ENCODE results near the gene NAT10. TPM values are rescaled to one million over a fixed set of nuclear protein-coding genes. Genes with fewer than 3 reads are reported as not detected.
A peak's percentile ranks its signal among the peaks of the same experiment; 100 is the strongest.

NAT10 gene
- total RNA-seq, 2 experiments from 2014 or later = 129 to 137 TPM

GRCh38 chr11:34072041-34072440 lies 33.4 kb upstream of the NAT10 start:
- no peaks in the 10 kb centered on the region for H3K27me3 Mint-ChIP-seq
- peaks cover 36% of the 10 kb centered on the region for H3K36me3 Mint-ChIP-seq (ENCODE audit: low read depth)
- POLR2A ChIA-PET = interaction anchor here (0.7 to 2.9 kb wide), 3 partner anchors 10 to 18 kb away, joined by 3 to 17 read pairs (median 6); no protein-coding TSS in a partner anchor
- no peaks in the 10 kb centered on the region for H3K9me3 Mint-ChIP-seq
- no peak for TF ChIP-seq CTCF (IDR thresholded peaks at IDR 0.05)
- DNase-seq (no peak), ATAC-seq (no peak)
- H3K27ac Mint-ChIP-seq = no peak overlapping the region
- no peak overlapping the region for H3K4me3 Mint-ChIP-seq
- intact Hi-C loops (cut with micrococcal nuclease) = no loop called here
- H3K4me1 Mint-ChIP-seq (ENCODE audit: low read depth) = peaks cover 56% of the 10 kb centered on the region
- CTCF ChIA-PET = interaction anchor here (0.6 to 1.9 kb wide), 3 partner anchors 15 to 103 kb away, joined by 3 to 4 read pairs (median 3); no protein-coding TSS in a partner anchor

DNA sequence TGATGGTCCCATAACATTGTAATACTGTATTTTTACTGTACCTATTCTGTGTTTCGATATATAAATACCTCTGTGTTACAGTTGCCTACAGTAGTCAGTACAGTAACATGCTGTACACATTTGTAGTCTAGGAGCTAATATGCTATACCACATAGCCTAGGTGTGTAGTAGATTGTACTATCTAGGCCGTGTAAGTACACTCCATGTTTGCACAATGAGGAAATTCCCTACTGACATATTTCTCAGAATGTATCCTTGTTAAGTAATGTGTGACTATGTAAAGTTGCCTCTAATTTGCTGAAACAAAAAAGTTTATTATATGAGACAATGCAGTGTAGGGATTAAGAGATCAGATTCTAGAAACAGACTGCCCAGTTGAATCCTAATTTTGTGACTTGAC lies 32.6 kb upstream of the NAT10 start:
- Mint-ChIP-seq H3K27ac (no peak overlapping the region), H3K4me3 (no peak overlapping the region), H3K27me3 (no peaks in the 10 kb centered on the region), H3K9me3 (no peaks in the 10 kb centered on the region), H3K4me1 (ENCODE audit: low read depth) (peaks cover 54% of the 10 kb centered on the region), H3K36me3 (ENCODE audit: low read depth) (peaks cover 39% of the 10 kb centered on the region)
- ChIA-PET POLR2A (no interaction called here), CTCF (no interaction called here)
- intact Hi-C loops (cut with micrococcal nuclease) = no loop called here
- no peak for DNase-seq
- TF ChIP-seq CTCF (IDR thresholded peaks at IDR 0.05) = no peak
- ATAC-seq = no peak

DNA sequence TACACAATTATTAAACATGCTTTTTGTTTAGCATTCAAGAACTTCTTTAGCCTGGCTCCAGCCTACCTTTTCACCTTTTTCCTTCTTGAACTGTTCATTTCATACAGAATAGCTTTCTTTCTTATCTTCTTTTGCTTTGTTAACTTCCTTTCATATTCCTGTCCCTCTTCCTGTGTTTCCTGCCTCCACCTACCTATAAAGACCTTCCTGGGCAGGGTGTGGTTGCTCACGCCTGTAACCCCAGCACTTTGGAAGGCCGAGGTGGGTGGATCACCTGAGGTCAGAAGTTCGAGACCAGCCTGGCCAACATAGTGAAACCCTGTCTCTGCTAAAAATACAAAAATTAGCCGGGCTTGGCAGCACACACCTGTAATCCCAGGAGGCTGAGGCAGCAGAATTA lies 31.0 kb upstream of the NAT10 start:
- no peak for TF ChIP-seq CTCF (IDR thresholded peaks at IDR 0.05)
- intact Hi-C loops (cut with micrococcal nuclease) = no loop called here
- ATAC-seq = no peak
- H3K27ac Mint-ChIP-seq = peak overlapping the region; percentile 26
- ChIA-PET POLR2A (interaction anchor here (0.9 kb wide), 1 partner anchor 14 kb away, joined by 3 read pairs; no protein-coding TSS in a partner anchor), CTCF (interaction anchor here (1.1 to 1.3 kb wide), 4 partner anchors 9 to 67 kb away, joined by 3 read pairs; no protein-coding TSS in a partner anchor)
- peaks cover 43% of the 10 kb centered on the region for H3K36me3 Mint-ChIP-seq (ENCODE audit: low read depth)
- DNase-seq = no peak
- H3K4me1 Mint-ChIP-seq (ENCODE audit: low read depth) = peaks cover 46% of the 10 kb centered on the region
- H3K4me3 Mint-ChIP-seq = no peak overlapping the region
- no peaks in the 10 kb centered on the region for H3K9me3 Mint-ChIP-seq
- H3K27me3 Mint-ChIP-seq = no peaks in the 10 kb centered on the region

DNA sequence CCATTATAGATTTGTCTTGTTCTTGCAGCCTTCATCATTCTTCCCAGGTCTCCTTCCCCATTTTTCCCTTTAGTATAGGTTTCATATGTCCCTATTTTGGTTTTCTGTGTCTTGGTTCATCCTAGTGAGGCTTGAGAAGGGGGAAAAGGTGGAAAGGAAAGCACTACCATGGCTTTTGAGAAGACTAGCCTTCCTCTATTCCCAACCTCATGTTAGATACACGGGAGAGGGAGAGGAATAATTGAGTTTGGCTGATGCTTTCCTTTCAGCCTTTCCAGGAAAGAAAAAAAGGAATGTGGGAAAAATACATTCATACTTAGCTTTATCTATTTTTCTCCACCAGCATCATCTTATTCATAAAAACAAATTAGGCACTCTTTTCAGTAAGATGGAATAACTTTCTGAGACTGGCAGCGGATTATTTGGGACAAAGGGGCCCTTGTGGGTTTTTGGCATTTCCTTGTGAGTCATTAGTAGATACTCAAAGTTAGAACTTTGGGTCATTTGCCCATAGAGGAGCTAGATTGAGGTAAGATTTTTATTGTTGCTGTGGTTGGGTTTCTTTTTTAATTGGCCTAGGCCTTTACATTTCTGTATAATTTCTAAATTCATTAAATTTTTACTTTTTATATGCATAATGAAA lies 30.1 kb upstream of the NAT10 start:
- H3K9me3 Mint-ChIP-seq = no peaks in the 10 kb centered on the region
- ChIA-PET POLR2A (interaction anchor here (0.6 to 2.8 kb wide), 3 partner anchors 30 to 173 kb away, joined by 3 to 11 read pairs (median 3); partner anchors contain the start of gene NAT10), CTCF (interaction anchor here (1.3 to 2.6 kb wide), 7 partner anchors 10 to 180 kb away, joined by 3 to 11 read pairs (median 4); no protein-coding TSS in a partner anchor)
- H3K27ac Mint-ChIP-seq = peak overlapping the region; percentile 67
- ATAC-seq (no peak), DNase-seq (no peak)
- no peaks in the 10 kb centered on the region for H3K27me3 Mint-ChIP-seq
- H3K36me3 Mint-ChIP-seq (ENCODE audit: low read depth) = peaks cover 44% of the 10 kb centered on the region
- H3K4me3 Mint-ChIP-seq = no peak overlapping the region
- H3K4me1 Mint-ChIP-seq (ENCODE audit: low read depth) = peaks cover 41% of the 10 kb centered on the region
- intact Hi-C loops (cut with micrococcal nuclease) = no loop called here
- no peak for TF ChIP-seq CTCF (IDR thresholded peaks at IDR 0.05)

- DNase-seq (no peak), ATAC-seq (no peak)
- no peak for TF ChIP-seq CTCF (IDR thresholded peaks at IDR 0.05)
- Mint-ChIP-seq H3K27ac (peak overlapping the region; percentile 36), H3K27me3 (no peaks in the 10 kb centered on the region), H3K9me3 (no peaks in the 10 kb centered on the region), H3K4me3 (no peak overlapping the region), H3K4me1 (ENCODE audit: low read depth) (peaks cover 16% of the 10 kb centered on the region), H3K36me3 (ENCODE audit: low read depth) (peaks cover 54% of the 10 kb centered on the region)
- POLR2A ChIA-PET = interaction anchor here (0.7 to 1.3 kb wide), 4 partner anchors 10 to 35 kb away, joined by 3 to 4 read pairs (median 3); partner anchors contain the start of gene NAT10
- CTCF ChIA-PET = interaction anchor here (0.6 to 0.9 kb wide), 3 partner anchors 9 to 92 kb away, joined by 3 to 4 read pairs (median 3); partner anchors contain the start of gene NAT10
- intact Hi-C loops (cut with micrococcal nuclease) = no loop called here
These were observed 24.8 kb upstream of the NAT10 start for GRCh38 chr11:34080609-34081008.
